H1 (cell line): ENCODE data around the gene ZNF346. TPM values are rescaled to one million over a fixed set of nuclear protein-coding genes. Genes with fewer than 3 reads are reported as not detected.

ENCODE experiments used
- CTCF ChIA-PET: fragments of 300-600 bp; sonication (Branson Sonifier 250); formaldehyde crosslinking; loops from one replicate; lab custom pipeline; 2021; ENCODE audit not compliant: partially characterized antibody; lab: Charles Lee
- POLR2A ChIA-PET: fragments of 300-600 bp; sonication (Branson Sonifier 250); formaldehyde crosslinking; loops from one replicate; lab custom pipeline; 2021; ENCODE audit warnings: inconsistent platforms; ENCODE audit not compliant: partially characterized antibody; lab: Charles Lee
- DNase-seq, 2 experiments: peaks; one replicate each; pipeline versions ENCODE4 v3.0.0 to v3.0.0-alpha.2; 2010 to 2022; ENCODE audit warnings: low spot score in 2 of 2, low read depth in 1 of 2, mixed read lengths in 1 of 2
- FAIRE-seq: peaks from 2 replicates; lab custom pipeline; 2011; peaks lifted over from hg19 to GRCh38; lab: Jason Lieb, UNC
- H2AFZ ChIP-seq: 2 replicates; pipeline ENCODE4 v1.8.1; 2012; ENCODE audit warnings: low read length, inconsistent platforms
- H2AK5ac ChIP-seq: 2 replicates; pipeline ENCODE4 v1.6.1; 2013; ENCODE audit warnings: low read depth, low read length
- H2BK120ac ChIP-seq: replicated peaks from 2 replicates; pipeline ENCODE3; 2013; ENCODE audit warnings: low read depth, low read length, inconsistent platforms
- H2BK12ac ChIP-seq: 2 replicates; pipeline ENCODE4 v1.6.1; 2013; ENCODE audit warnings: low read depth, low read length
- H2BK15ac ChIP-seq: 2 replicates; pipeline ENCODE4 v1.6.1; 2013; ENCODE audit warnings: low read length
- H2BK20ac ChIP-seq: 2 replicates; pipeline ENCODE4 v1.6.1; 2013; ENCODE audit warnings: low read length
- H2BK5ac ChIP-seq: 2 replicates; pipeline ENCODE4 v1.6.1; 2013; ENCODE audit warnings: low read depth, low read length
- H3K14ac ChIP-seq: 2 replicates; pipeline ENCODE4 v1.6.1; 2013; ENCODE audit warnings: inconsistent platforms; ENCODE audit not compliant: insufficient read length
- H3K18ac ChIP-seq: 2 replicates; pipeline ENCODE4 v1.6.1; 2013; ENCODE audit warnings: low read length; ENCODE audit errors: extremely low read depth
- H3K23ac ChIP-seq: 2 replicates; pipeline ENCODE4 v1.6.1; 2013; ENCODE audit warnings: inconsistent platforms; ENCODE audit not compliant: insufficient read length
- H3K23me2 ChIP-seq: 2 replicates; pipeline ENCODE4 v1.6.1; 2013; ENCODE audit warnings: low read depth, low read length
- H3K27ac ChIP-seq: 2 replicates; pipeline ENCODE4 v1.6.1; 2011; ENCODE audit warnings: low read depth, low read length, inconsistent platforms
- H3K27me3 ChIP-seq, 4 experiments: replicated peaks in 1 of 4; 1 replicate in 1 of 4; 2 replicates in 3 of 4; pipeline versions ENCODE4 v1.6.1 to v1.8.1; 2011 to 2013; ENCODE audit warnings: low read length in 3 of 4, mild to moderate bottlenecking in 3 of 4, inconsistent platforms in 2 of 4, mixed read lengths in 2 of 4, moderate library complexity in 1 of 4; ENCODE audit not compliant: control insufficient read depth in 3 of 4, insufficient read depth in 3 of 4; ENCODE audit errors: extremely low read depth in 1 of 4
- H3K36me3 ChIP-seq, 4 experiments: 2 replicates each; pipeline versions ENCODE4 v1.6.1 to v1.8.1; 2011 to 2013; ENCODE audit warnings: mild to moderate bottlenecking in 4 of 4, low read length in 3 of 4, moderate library complexity in 2 of 4, control low read depth in 1 of 4, inconsistent platforms in 1 of 4; ENCODE audit not compliant: insufficient read depth in 4 of 4, control insufficient read depth in 2 of 4
- H3K4ac ChIP-seq: replicated peaks from 2 replicates; pipeline ENCODE3; 2013; ENCODE audit warnings: low read length, low read depth, mixed read lengths, inconsistent platforms; ENCODE audit not compliant: insufficient read length
- H3K4me1 ChIP-seq, 4 experiments: replicated peaks in 1 of 4; 1 replicate in 1 of 4; 2 replicates in 3 of 4; pipeline versions ENCODE4 v1.6.1 to v1.8.1; 2011 to 2013; ENCODE audit warnings: low read length in 3 of 4, inconsistent platforms in 2 of 4, mixed read lengths in 1 of 4; ENCODE audit not compliant: insufficient read depth in 4 of 4, control insufficient read depth in 3 of 4
- H3K4me2 ChIP-seq, 2 experiments: 2 replicates each; pipeline versions ENCODE4 v1.6.1 to v1.8.1; 2011 to 2013; ENCODE audit warnings: low read depth in 2 of 2, low read length in 2 of 2, control low read depth in 1 of 2, inconsistent platforms in 1 of 2, mild to moderate bottlenecking in 1 of 2; ENCODE audit not compliant: insufficient read depth in 1 of 2
- H3K4me3 ChIP-seq, 4 experiments: fragments of 200-600, 300-600 bp in 1 of 4; sonication (generic), shearing (Covaris generic), sonication (Bioruptor Twin) in 1 of 4; 2 replicates each; pipeline versions ENCODE4 v1.5.1 to v1.8.1; 2011 to 2016; ENCODE audit warnings: low read length in 4 of 4, low read depth in 3 of 4, control low read depth in 2 of 4, inconsistent platforms in 2 of 4, mild to moderate bottlenecking in 2 of 4, mixed read lengths in 1 of 4, moderate library complexity in 1 of 4; ENCODE audit not compliant: insufficient read depth in 2 of 4; ENCODE audit errors: extremely low read depth in 1 of 4
- H3K56ac ChIP-seq: replicated peaks from 2 replicates; pipeline ENCODE3; 2013; ENCODE audit warnings: low read depth, mild to moderate bottlenecking, mixed read lengths, low read length, inconsistent platforms; ENCODE audit not compliant: insufficient read length
- H3K79me1 ChIP-seq: 2 replicates; pipeline ENCODE4 v1.6.1; 2013; ENCODE audit warnings: low read depth, low read length, control low read depth
- H3K79me2 ChIP-seq, 2 experiments: 2 replicates each; pipeline versions ENCODE4 v1.6.1 to v1.8.1; 2012 to 2013; ENCODE audit warnings: low read length in 2 of 2, mild to moderate bottlenecking in 2 of 2, inconsistent platforms in 1 of 2; ENCODE audit not compliant: insufficient read depth in 2 of 2, control insufficient read depth in 1 of 2
- H3K9ac ChIP-seq, 4 experiments: replicated peaks in 1 of 4; 1 replicate in 1 of 4; 2 replicates in 3 of 4; pipeline versions ENCODE4 v1.6.1 to v1.8.1; 2011 to 2013; ENCODE audit warnings: low read depth in 3 of 4, low read length in 3 of 4, control low read depth in 2 of 4, mild to moderate bottlenecking in 2 of 4, moderate library complexity in 2 of 4, inconsistent platforms in 1 of 4; ENCODE audit errors: extremely low read depth in 1 of 4
- H3K9me3 ChIP-seq, 2 experiments: 2 replicates each; pipeline versions ENCODE4 v1.6.1 to v1.8.1; 2012 to 2013; ENCODE audit warnings: mild to moderate bottlenecking in 2 of 2, moderate library complexity in 2 of 2, control low read depth in 1 of 2, inconsistent platforms in 1 of 2, low read depth in 1 of 2, low read length in 1 of 2, mixed read lengths in 1 of 2; ENCODE audit not compliant: insufficient read depth in 2 of 2
- H4K20me1 ChIP-seq, 2 experiments: replicated peaks in 1 of 2; 2 replicates each; pipeline versions ENCODE3 to v1.8.1; 2011 to 2013; ENCODE audit warnings: inconsistent platforms in 2 of 2, low read length in 2 of 2, mild to moderate bottlenecking in 1 of 2; ENCODE audit not compliant: insufficient read depth in 2 of 2, control insufficient read depth in 1 of 2
- H4K5ac ChIP-seq: 2 replicates; pipeline ENCODE4 v1.6.1; 2013; ENCODE audit warnings: low read length, low read depth, mixed read lengths, inconsistent platforms; ENCODE audit not compliant: insufficient read length
- H4K8ac ChIP-seq: 2 replicates; pipeline ENCODE4 v1.8.0; 2013; ENCODE audit warnings: mild to moderate bottlenecking, moderate library complexity, low read length, inconsistent platforms; ENCODE audit not compliant: insufficient read depth; ENCODE audit errors: extremely low read depth
- H4K91ac ChIP-seq: replicated peaks from 2 replicates; pipeline ENCODE3; 2013; ENCODE audit warnings: low read length, mixed read lengths, inconsistent platforms; ENCODE audit not compliant: insufficient read length
- CEBPB ChIP-seq: IDR thresholded peaks from 2 replicates; pipeline ENCODE4 v1.6.1; 2012; ENCODE audit warnings: low read depth, low read length
- CHD2 ChIP-seq: IDR thresholded peaks from 2 replicates; pipeline ENCODE4 v1.6.1; 2012; ENCODE audit warnings: low read length, improper control_type of control experiment
- JUND ChIP-seq: IDR thresholded peaks from 2 replicates; pipeline ENCODE4 v1.6.1; 2011; ENCODE audit warnings: mild to moderate bottlenecking, improper control_type of control experiment, low read length
- TAF1 ChIP-seq: IDR thresholded peaks from 2 replicates; pipeline ENCODE4 v1.6.1; 2011; ENCODE audit warnings: mild to moderate bottlenecking, low read depth, low read length
- WGBS, 2 experiments: shearing (Covaris generic) in 1 of 2; methylation state at CpG; one replicate each; pipeline versions ENCODE4 v1.1.6 to v1.1.7; 2013 to 2015; ENCODE audit warnings: low lambda C conversion rate in 2 of 2, mixed read lengths in 2 of 2, inconsistent platforms in 1 of 2, low coverage in 1 of 2, missing lambda C conversion rate in 1 of 2; ENCODE audit not compliant: insufficient replicate concordance in 2 of 2, insufficient coverage in 1 of 2, insufficient read length in 1 of 2; ENCODE audit errors: extremely low coverage in 1 of 2, missing lambda C conversion rate in 1 of 2; 5-methylcytosine and 5-hydroxymethylcytosine counted together
- polyA plus RNA-seq, 7 experiments: library from polyadenylated mRNA; depleted of rRNA in 3 of 7; stranded (reverse) in 5 of 7; unstranded in 2 of 7; fragments of >200 nt in 5 of 7; fragments of 200-250 nt in 2 of 7; gene quantifications; 1 replicate in 5 of 7; 2 replicates in 1 of 7; 4 replicates in 1 of 7; pipeline versions ENCODE4 v1.2.1 to v1.2.3, GENCODE V29; 2011 to 2013; ENCODE audit warnings: missing spikeins in 2 of 7, mixed read lengths in 2 of 7
- total RNA-seq: library from RNA; stranded (reverse); fragmentation: NEBNext Ultra II Directional; extraction: Animal tissue kit (Norgen Biotek cat#: 25700); gene quantifications from 2 replicates; pipeline ENCODE4 v1.2.1, GENCODE V29; 2021

The ZNF346 gene
- total and polyA plus RNA-seq, 2 of the 8 experiments (the other 6 are each of a cell fraction or from before 2014, with no cell fraction given), result 19.9 to 20.8 TPM

- Histone ChIP-seq H2AFZ (peak overlapping the region; percentile 74), H3K27me3 (peaks cover 0 to 4% (median 1%) of the 10 kb centered on the region in 4 experiments; a peak in 2 of 7 replicates), H2BK20ac (peak overlapping the region; percentile 43; the same call in 1 of the 2 replicates), H3K79me2 (no peaks in the 10 kb centered on the region), H3K36me3 (no peaks in the 10 kb centered on the region), H2BK12ac (peak overlapping the region; percentile 50; the same call in 1 of the 2 replicates), H3K4me3 (no peak overlapping the region), H2BK120ac (no peak overlapping the region), H3K18ac (no peak overlapping the region), H4K91ac (peak overlapping the region; percentile 5), H2BK5ac (peak overlapping the region; percentile 73; the same call in 1 of the 2 replicates), H3K4me2 (no peak overlapping the region; a peak in 1 of 4 replicates), H3K27ac (no peak overlapping the region), H3K4ac (no peak overlapping the region), H3K23me2 (no peaks in the 10 kb centered on the region), H4K5ac (no peak overlapping the region), H2AK5ac (no peak overlapping the region), H3K56ac (no peak overlapping the region), H4K20me1 (no peaks in the 10 kb centered on the region), H3K79me1 (no peaks in the 10 kb centered on the region), H3K9me3 (no peaks in the 10 kb centered on the region), H2BK15ac (0 out of 2 replicates have a peak overlapping the region, but pooled peaks have one; percentile 18), H3K4me1 (peaks cover 0 to 4% (median 4%) of the 10 kb centered on the region in 4 experiments; a peak in 3 of 7 replicates), H3K14ac (no peak overlapping the region), H4K8ac (no peak overlapping the region; the same call in 1 of the 2 replicates), H3K9ac (no peak overlapping the region), H3K23ac (no peak overlapping the region)
- CTCF ChIA-PET, result interaction anchor here (0.6 to 11.0 kb wide), 35 partner anchors 10 to 455 kb away, joined by 3 to 170 read pairs (median 5); partner anchors contain the start of genes FGFR4, HK3, MXD3 and ZNF346
- FAIRE-seq, result peak; percentile 85
- POLR2A ChIA-PET, result interaction anchor here (0.6 to 5.7 kb wide), 9 partner anchors 10 to 292 kb away, joined by 3 to 62 read pairs (median 4); partner anchors contain the start of gene NSD1
- peak; percentile 76 to 96 for DNase-seq
- WGBS, 2 experiments, result 49% methylated on average over 12 of the region's 12 CpGs; no CpG with 5 or more reads in 1 of the 2 experiments
- TF ChIP-seq JUND, result no peak
- 0 out of 2 replicates have a peak, but pooled peaks have one; percentile 30 for TF ChIP-seq CEBPB
- no peak for TF ChIP-seq CHD2
- TF ChIP-seq TAF1, result no peak
Measured at GRCh38 chr5:177111720-177112394, 89.4 kb downstream of the ZNF346 start.
